GM10248 (cell line): ENCODE data around the gene CR1.
"Not testable (repeated sequence)": the region's sequence is repeated elsewhere in the genome, so short reads cannot be mapped to it uniquely, and the experiment has no call there.

ENCODE experiments used
- CTCF ChIA-PET: fragments of 300-600 bp; sonication (Branson Sonifier 250); formaldehyde crosslinking; extraction: SDS; loops from one replicate; lab custom pipeline; 2021; ENCODE audit warnings: antibody characterized with exemption; lab: Yijun Ruan, JAX
- POLR2A ChIA-PET: fragments of 350-650 bp; sonication (Branson Sonifier 250); formaldehyde crosslinking; extraction: SDS; loops from one replicate; lab custom pipeline; 2020; ENCODE audit warnings: antibody characterized with exemption; lab: Yijun Ruan, JAX
- DNase-seq: peaks from one replicate; pipeline ENCODE4 v3.0.0; 2012; ENCODE audit errors: extremely low spot score
- CTCF ChIP-seq: IDR thresholded peaks from 2 replicates; pipeline ENCODE4 v1.5.1; 2012; ENCODE audit warnings: mild to moderate bottlenecking, low read depth; ENCODE audit errors: extremely low read depth, missing control alignments, control extremely low read depth

The CR1 gene

GRCh38 chr1:207536263-207536662, 40.3 kb downstream of the CR1 start:
- CTCF ChIA-PET, DNase-seq, POLR2A ChIA-PET: not testable (repeated sequence)

GRCh38 chr1:207546677-207547357, 50.9 kb downstream of the CR1 start:
- CTCF ChIA-PET = not testable (repeated sequence)

GRCh38 chr1:207554823-207555222, 58.9 kb downstream of the CR1 start:
- POLR2A ChIA-PET, DNase-seq, CTCF ChIA-PET: not testable (repeated sequence)

More at GRCh38 chr1:207546677-207547357, 50.9 kb downstream of the CR1 start:
- DNase-seq, POLR2A ChIA-PET: not testable (repeated sequence)

GRCh38 chr1:207565546-207566468, 69.8 kb downstream of the CR1 start:
- no peak for DNase-seq
- TF ChIP-seq CTCF = peak; percentile 44
- POLR2A ChIA-PET = no interaction called here
- CTCF ChIA-PET = interaction anchor here (1.5 kb wide), 2 partner anchors 13 to 513 kb away, joined by 3 to 5 read pairs; partner anchors contain the start of gene PFKFB2

- CTCF ChIA-PET, DNase-seq, POLR2A ChIA-PET: not testable (repeated sequence)
These were observed 76.0 kb downstream of the CR1 start for GRCh38 chr1:207571926-207572325.

GRCh38 chr1:207573074-207573473, 77.1 kb downstream of the CR1 start:
- DNase-seq, POLR2A ChIA-PET, CTCF ChIA-PET: not testable (repeated sequence)

- CTCF ChIA-PET = interaction anchor here (0.7 kb wide), 1 partner anchor 9 kb away, joined by 3 read pairs; no protein-coding TSS in a partner anchor
- DNase-seq, POLR2A ChIA-PET: not testable (repeated sequence)
These were observed 79.4 kb downstream of the CR1 start for GRCh38 chr1:207575381-207575780.

- DNase-seq = no peak
- no peak for TF ChIP-seq CTCF
- ChIA-PET CTCF (interaction anchor here (0.6 to 3.3 kb wide), 7 partner anchors 11 to 218 kb away, joined by 3 to 21 read pairs (median 9); no protein-coding TSS in a partner anchor), POLR2A (no interaction called here)
These were observed 83.0 kb downstream of the CR1 start for GRCh38 chr1:207578796-207579435.

GRCh38 chr1:207579436-207579799, 83.5 kb downstream of the CR1 start:
- TF ChIP-seq CTCF = peak; percentile 47
- CTCF ChIA-PET = interaction anchor here (0.6 to 3.3 kb wide), 7 partner anchors 11 to 218 kb away, joined by 3 to 21 read pairs (median 9); no protein-coding TSS in a partner anchor
- POLR2A ChIA-PET = no interaction called here
- DNase-seq = peak; percentile 30
